GM19324 (cell line): ENCODE data around the gene ZFP3.
"Not testable (repeated sequence)": the region's sequence is repeated elsewhere in the genome, so short reads cannot be mapped to it uniquely, and the experiment has no call there.

Experiments
- ATAC-seq: cut with Tn5 transposase; IDR thresholded peaks from one replicate; pipeline ENCODE4 v1.9.1; 2021; ENCODE audit warnings: mild to moderate bottlenecking, moderate library complexity; ENCODE audit not compliant: unreplicated experiment, low FRiP score

Gene ZFP3

GRCh38 chr17:5136580-5137412, 58.5 kb downstream of the ZFP3 start:
- not testable (repeated sequence) for ATAC-seq

GRCh38 chr17:5137511-5138197, 59.4 kb downstream of the ZFP3 start:
- ATAC-seq = not testable (repeated sequence)

GRCh38 chr17:5138198-5138544, 59.9 kb downstream of the ZFP3 start:
- not testable (repeated sequence) for ATAC-seq

- ATAC-seq = no peak
Observed at GRCh38 chr17:5138616-5139457, 60.6 kb downstream of the ZFP3 start.

GRCh38 chr17:5139458-5139732, 61.1 kb downstream of the ZFP3 start:
- ATAC-seq = no peak

GRCh38 chr17:5142877-5143276, 64.6 kb downstream of the ZFP3 start:
- ATAC-seq = not testable (repeated sequence)
